RWPE2 (cell line): ENCODE measurements around the gene TBKBP1.
A peak's percentile ranks its signal among the peaks of the same experiment; 100 is the strongest.

Experiments used
- ATAC-seq: fragments of 200-7000 bp; cut with Tn5 transposase; 3 replicates; pipeline ENCODE4 v1.9.1; 2021; ENCODE audit warnings: low read depth
- DNase-seq: peaks from one replicate; pipeline ENCODE4 v3.0.0-alpha.2; 2020; ENCODE audit warnings: low spot score
- H3K27ac ChIP-seq: fragments of 450-650 bp; 2 replicates; pipeline ENCODE4 v1.5.1; 2017; ENCODE audit warnings: mild to moderate bottlenecking; ENCODE audit not compliant: poor library complexity, severe bottlenecking
- H3K27me3 ChIP-seq: fragments of 250-450 bp; sonication (Bioruptor Pico); 2 replicates; pipeline ENCODE4 v1.5.1; 2021; ENCODE audit warnings: mild to moderate bottlenecking, moderate library complexity; ENCODE audit not compliant: insufficient read depth, poor library complexity, severe bottlenecking
- H3K36me3 ChIP-seq: fragments of 250-450 bp; sonication (Bioruptor Pico); 2 replicates; pipeline ENCODE4 v1.5.1; 2020; ENCODE audit warnings: low read depth, mild to moderate bottlenecking, moderate library complexity
- H3K4me1 ChIP-seq: fragments of 250-450 bp; sonication (Bioruptor Pico); 2 replicates; pipeline ENCODE4 v1.5.1; 2021; ENCODE audit warnings: mild to moderate bottlenecking, moderate library complexity; ENCODE audit not compliant: insufficient read depth, poor library complexity, severe bottlenecking
- H3K4me3 ChIP-seq: fragments of 250-450 bp; sonication (Bioruptor Pico); 2 replicates; pipeline ENCODE4 v1.5.1; 2021; ENCODE audit warnings: mild to moderate bottlenecking, moderate library complexity; ENCODE audit not compliant: severe bottlenecking
- H3K9me3 ChIP-seq: fragments of 250-450 bp; sonication (Bioruptor Pico); 2 replicates; pipeline ENCODE4 v1.5.1; 2021; ENCODE audit warnings: mild to moderate bottlenecking, moderate library complexity; ENCODE audit not compliant: severe bottlenecking
- TF ChIP-seq, protein P1 (sequence below): fragments of 450-650 bp; IDR thresholded peaks from one replicate; pipeline ENCODE4 v1.5.1; 2017; ENCODE audit warnings: mild to moderate bottlenecking, moderate library complexity; ENCODE audit not compliant: poor library complexity, severe bottlenecking

TBKBP1 gene

GRCh38 chr17:47730681-47731080 lies 36.7 kb downstream of the TBKBP1 start:
- peaks cover 57% of the 10 kb centered on the region for H3K27me3 ChIP-seq
- ATAC-seq (no peak), DNase-seq (peak; percentile 29)
- H3K9me3 ChIP-seq, result no peaks in the 10 kb centered on the region
- no peak overlapping the region for H3K4me3 ChIP-seq
- no peak overlapping the region for H3K27ac ChIP-seq
- H3K4me1 ChIP-seq, result no peaks in the 10 kb centered on the region
- H3K36me3 ChIP-seq, result no peaks in the 10 kb centered on the region
- TF ChIP-seq, protein P1, sequence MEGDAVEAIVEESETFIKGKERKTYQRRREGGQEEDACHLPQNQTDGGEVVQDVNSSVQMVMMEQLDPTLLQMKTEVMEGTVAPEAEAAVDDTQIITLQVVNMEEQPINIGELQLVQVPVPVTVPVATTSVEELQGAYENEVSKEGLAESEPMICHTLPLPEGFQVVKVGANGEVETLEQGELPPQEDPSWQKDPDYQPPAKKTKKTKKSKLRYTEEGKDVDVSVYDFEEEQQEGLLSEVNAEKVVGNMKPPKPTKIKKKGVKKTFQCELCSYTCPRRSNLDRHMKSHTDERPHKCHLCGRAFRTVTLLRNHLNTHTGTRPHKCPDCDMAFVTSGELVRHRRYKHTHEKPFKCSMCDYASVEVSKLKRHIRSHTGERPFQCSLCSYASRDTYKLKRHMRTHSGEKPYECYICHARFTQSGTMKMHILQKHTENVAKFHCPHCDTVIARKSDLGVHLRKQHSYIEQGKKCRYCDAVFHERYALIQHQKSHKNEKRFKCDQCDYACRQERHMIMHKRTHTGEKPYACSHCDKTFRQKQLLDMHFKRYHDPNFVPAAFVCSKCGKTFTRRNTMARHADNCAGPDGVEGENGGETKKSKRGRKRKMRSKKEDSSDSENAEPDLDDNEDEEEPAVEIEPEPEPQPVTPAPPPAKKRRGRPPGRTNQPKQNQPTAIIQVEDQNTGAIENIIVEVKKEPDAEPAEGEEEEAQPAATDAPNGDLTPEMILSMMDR, result no peak

DNA sequence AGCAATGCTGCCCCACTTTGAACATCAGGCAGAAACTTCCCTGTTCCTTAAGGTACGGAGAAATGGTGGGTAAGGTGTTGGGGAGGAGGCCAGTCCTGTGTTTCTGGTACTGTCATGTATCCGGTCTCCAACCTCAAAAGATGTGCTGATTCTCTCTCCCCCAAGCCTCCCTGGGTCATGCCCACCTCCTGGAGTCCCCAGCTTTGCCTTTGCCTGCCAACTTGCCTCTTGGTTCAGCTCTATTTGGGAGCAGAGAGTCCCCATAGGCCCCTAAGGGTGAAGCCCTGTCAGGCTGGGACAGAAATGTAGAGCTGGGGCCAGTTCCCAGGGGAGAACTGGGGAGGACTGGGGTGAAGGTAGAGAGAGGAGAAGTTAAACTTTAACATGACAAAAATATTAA lies 37.4 kb downstream of the TBKBP1 start:
- ATAC-seq (no peak), DNase-seq (peak; percentile 14)
- Histone ChIP-seq H3K27ac (no peak overlapping the region), H3K27me3 (peaks cover 57% of the 10 kb centered on the region), H3K36me3 (no peaks in the 10 kb centered on the region), H3K4me1 (no peaks in the 10 kb centered on the region), H3K9me3 (no peaks in the 10 kb centered on the region), H3K4me3 (no peak overlapping the region)
- TF ChIP-seq, protein P1, result no peak

- TF ChIP-seq, protein P1, result no peak
- ATAC-seq (no peak), DNase-seq (peak; percentile 29)
- Histone ChIP-seq H3K27ac (no peak overlapping the region), H3K27me3 (peaks cover 57% of the 10 kb centered on the region), H3K36me3 (no peaks in the 10 kb centered on the region), H3K9me3 (no peaks in the 10 kb centered on the region), H3K4me3 (no peak overlapping the region), H3K4me1 (no peaks in the 10 kb centered on the region)
Observed at GRCh38 chr17:47732399-47733046, 38.6 kb downstream of the TBKBP1 start.

DNA sequence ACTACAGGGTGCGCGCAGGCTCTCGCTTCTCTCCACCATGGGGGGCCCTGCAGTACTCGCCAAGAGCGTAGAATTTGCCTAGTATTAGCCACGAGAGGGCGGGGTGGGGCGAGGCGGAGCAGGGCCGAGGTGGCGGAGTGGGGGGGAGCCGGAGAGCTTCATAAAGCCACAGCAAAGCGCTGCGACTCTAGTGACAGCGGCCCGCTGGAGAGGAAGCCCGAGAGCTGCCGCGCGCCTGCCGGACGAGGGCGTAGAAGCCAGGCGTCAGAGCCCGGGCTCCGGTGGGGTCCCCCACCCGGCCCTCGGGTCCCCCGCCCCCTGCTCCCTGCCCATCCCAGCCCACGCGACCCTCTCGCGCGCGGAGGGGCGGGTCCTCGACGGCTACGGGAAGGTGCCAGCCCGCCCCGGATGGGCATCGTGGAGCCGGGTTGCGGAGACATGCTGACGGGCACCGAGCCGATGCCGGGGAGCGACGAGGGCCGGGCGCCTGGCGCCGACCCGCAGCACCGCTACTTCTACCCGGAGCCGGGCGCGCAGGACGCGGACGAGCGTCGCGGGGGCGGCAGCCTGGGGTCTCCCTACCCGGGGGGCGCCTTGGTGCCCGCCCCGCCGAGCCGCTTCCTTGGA lies 39.2 kb downstream of the TBKBP1 start, which contains the start of gene TBX21:
TSS of gene TBX21 (plus strand) at position 190 of the 627 bp plus-strand sequence. CDS start at position 409, 219 bp downstream.
- H3K4me1 ChIP-seq, result no peaks in the 10 kb centered on the region

More for the DNA sequence above, 39.2 kb downstream of the TBKBP1 start, which contains the start of gene TBX21:
- peaks cover 57% of the 10 kb centered on the region for H3K27me3 ChIP-seq
- H3K36me3 ChIP-seq, result no peaks in the 10 kb centered on the region
- peak within 1 kb of the TSS; percentile 17 for H3K4me3 ChIP-seq
- no peaks in the 10 kb centered on the region for H3K9me3 ChIP-seq
- TF ChIP-seq, protein P1, result peak; percentile 31
- ATAC-seq (peak; percentile 62), DNase-seq (peak; percentile 75)
- H3K27ac ChIP-seq, result no peak within 1 kb of the TSS
